HepG2 (cell line): ENCODE results near the gene GALR2. TPM values are rescaled to one million over a fixed set of nuclear protein-coding genes. Genes with fewer than 3 reads are reported as not detected.

ENCODE experiments used
- ATF6 ChIP-seq: sonication (generic); formaldehyde crosslinking; conservative IDR thresholded peaks from 2 replicates; pipeline ENCODE4 v1.4.0; 2020; ENCODE audit warnings: missing genetic modification reagents
- BHLHE40 ChIP-seq: IDR thresholded peaks from 2 replicates; pipeline ENCODE4 v1.6.1; 2011; ENCODE audit warnings: low read length, improper control_type of control experiment
- BRF2 ChIP-seq: sonication (generic); formaldehyde crosslinking; IDR thresholded peaks from 2 replicates; pipeline ENCODE4 v1.8.1; 2022; ENCODE audit warnings: mild to moderate bottlenecking, missing genetic modification reagents
- DNMT1 ChIP-seq: sonication (generic); formaldehyde crosslinking; IDR thresholded peaks from 2 replicates; pipeline ENCODE4 v1.5.1; 2020; ENCODE audit warnings: mild to moderate bottlenecking, missing genetic modification reagents
- FOXO1 ChIP-seq: sonication (generic); formaldehyde crosslinking; IDR thresholded peaks from 2 replicates; pipeline ENCODE4 v1.4.0; 2020; ENCODE audit warnings: missing genetic modification reagents
- NFKB2 ChIP-seq: sonication (generic); formaldehyde crosslinking; IDR thresholded peaks from 2 replicates; pipeline ENCODE4 v1.4.0; 2020; ENCODE audit warnings: missing genetic modification reagents, borderline replicate concordance
- PCBP2 ChIP-seq: fragments of 200-400 bp; formaldehyde crosslinking; optimal IDR thresholded peaks from 2 replicates; pipeline ENCODE3; 2018; ENCODE audit warnings: low read length, low read depth; ENCODE audit not compliant: poor library complexity, severe bottlenecking
- SCMH1 ChIP-seq: sonication (generic); formaldehyde crosslinking; IDR thresholded peaks from 2 replicates; pipeline ENCODE4 v1.9.0; 2021; ENCODE audit warnings: missing genetic modification reagents, mild to moderate bottlenecking, borderline replicate concordance
- SUZ12 ChIP-seq: fragments of 150-350 bp; IDR thresholded peaks from 2 replicates; pipeline ENCODE4 v1.6.1; 2014; ENCODE audit warnings: low read depth, low read length
- TBL1XR1 ChIP-seq: fragments of 150-350 bp; IDR thresholded peaks from 2 replicates; pipeline ENCODE4 v1.6.1; 2014; ENCODE audit warnings: borderline replicate concordance, low read length; ENCODE audit not compliant: partially characterized antibody
- TCF12 ChIP-seq, 2 experiments: fragments of 450-650 bp in 1 of 2; sonication (generic) in 1 of 2; formaldehyde crosslinking in 1 of 2; IDR thresholded peaks; 2 replicates each; pipeline versions ENCODE4 v1.6.1 to v1.8.0; 2017 to 2022; ENCODE audit warnings: antibody characterized with exemption in 1 of 2, mild to moderate bottlenecking in 1 of 2, missing genetic modification reagents in 1 of 2, moderate library complexity in 1 of 2
- U2AF2 ChIP-seq: fragments of 200-400 bp; formaldehyde crosslinking; IDR thresholded peaks from 2 replicates; pipeline ENCODE4 v1.6.1; 2017; ENCODE audit warnings: low read depth, mild to moderate bottlenecking, low read length
- ZFAT ChIP-seq: sonication (generic); formaldehyde crosslinking; conservative IDR thresholded peaks from 2 replicates; pipeline ENCODE4 v1.8.1; 2023; ENCODE audit warnings: missing genetic modification reagents, inconsistent platforms
- ZKSCAN1 ChIP-seq: fragments of 150-350 bp; IDR thresholded peaks from 2 replicates; pipeline ENCODE4 v1.6.1; 2014; ENCODE audit warnings: low read length
- ZNF24 ChIP-seq: fragments of 450-650 bp; IDR thresholded peaks from 2 replicates; pipeline ENCODE4 v1.6.1; 2017; ENCODE audit warnings: antibody characterized with exemption, mild to moderate bottlenecking
- ZNF580 ChIP-seq: IDR thresholded peaks from 2 replicates; pipeline ENCODE4 v1.6.1; 2016; ENCODE audit warnings: low read depth, borderline replicate concordance
- ZNF678 ChIP-seq: sonication (generic); formaldehyde crosslinking; IDR thresholded peaks from 2 replicates; pipeline ENCODE4 v1.4.0; 2020; ENCODE audit warnings: mild to moderate bottlenecking, missing genetic modification reagents
- ZNF75D ChIP-seq: sonication (generic); formaldehyde crosslinking; IDR thresholded peaks from 2 replicates; pipeline ENCODE4 v1.8.1; 2023; ENCODE audit warnings: missing genetic modification reagents, mild to moderate bottlenecking, borderline replicate concordance
- ZNF788 ChIP-seq: sonication (generic); formaldehyde crosslinking; IDR thresholded peaks from 2 replicates; pipeline ENCODE4 v1.5.0; 2020; ENCODE audit warnings: mild to moderate bottlenecking, missing genetic modification reagents, borderline replicate concordance
- ZSCAN9 ChIP-seq: IDR thresholded peaks from 2 replicates; pipeline ENCODE4 v1.6.1; 2016; ENCODE audit warnings: borderline replicate concordance
- polyA plus RNA-seq, 8 experiments: library from polyadenylated mRNA; depleted of rRNA in 3 of 8; stranded (reverse) in 7 of 8; unstranded in 1 of 8; fragments of >200 nt; fragmentation: Illumina TruSeq in 4 of 8; extraction: Trizol in 4 of 8; gene quantifications; 2 replicates each; pipeline versions ENCODE4 v1.2.1 to v1.2.3, GENCODE V29; 2011 to 2016; ENCODE audit warnings: low read depth in 4 of 8, missing spikeins in 1 of 8, mixed read lengths in 1 of 8; ENCODE audit not compliant: insufficient read depth in 1 of 8
- total RNA-seq, 5 experiments: library from RNA; depleted of rRNA; stranded (reverse); fragments of >200 nt; fragmentation: Illumina TruSeq; extraction: Trizol; gene quantifications; 2 replicates each; pipeline ENCODE4 v1.2.3, GENCODE V29; 2016; ENCODE audit warnings: low read depth in 1 of 5
- TF ChIP-seq, protein P1 (sequence below): sonication (generic); formaldehyde crosslinking; IDR thresholded peaks from 2 replicates; pipeline ENCODE4 v1.8.1; 2023; ENCODE audit warnings: missing genetic modification reagents, inconsistent platforms, borderline replicate concordance
- TF ChIP-seq, protein P2 (sequence below): sonication (generic); formaldehyde crosslinking; IDR thresholded peaks from 2 replicates; pipeline ENCODE4 v1.4.0; 2020; ENCODE audit warnings: mild to moderate bottlenecking, missing genetic modification reagents

Gene GALR2
- total and polyA plus RNA-seq, 2 of the 13 experiments (the other 11 are each of a cell fraction or from before 2014, with no cell fraction given): 0.48 to 0.58 TPM

DNA sequence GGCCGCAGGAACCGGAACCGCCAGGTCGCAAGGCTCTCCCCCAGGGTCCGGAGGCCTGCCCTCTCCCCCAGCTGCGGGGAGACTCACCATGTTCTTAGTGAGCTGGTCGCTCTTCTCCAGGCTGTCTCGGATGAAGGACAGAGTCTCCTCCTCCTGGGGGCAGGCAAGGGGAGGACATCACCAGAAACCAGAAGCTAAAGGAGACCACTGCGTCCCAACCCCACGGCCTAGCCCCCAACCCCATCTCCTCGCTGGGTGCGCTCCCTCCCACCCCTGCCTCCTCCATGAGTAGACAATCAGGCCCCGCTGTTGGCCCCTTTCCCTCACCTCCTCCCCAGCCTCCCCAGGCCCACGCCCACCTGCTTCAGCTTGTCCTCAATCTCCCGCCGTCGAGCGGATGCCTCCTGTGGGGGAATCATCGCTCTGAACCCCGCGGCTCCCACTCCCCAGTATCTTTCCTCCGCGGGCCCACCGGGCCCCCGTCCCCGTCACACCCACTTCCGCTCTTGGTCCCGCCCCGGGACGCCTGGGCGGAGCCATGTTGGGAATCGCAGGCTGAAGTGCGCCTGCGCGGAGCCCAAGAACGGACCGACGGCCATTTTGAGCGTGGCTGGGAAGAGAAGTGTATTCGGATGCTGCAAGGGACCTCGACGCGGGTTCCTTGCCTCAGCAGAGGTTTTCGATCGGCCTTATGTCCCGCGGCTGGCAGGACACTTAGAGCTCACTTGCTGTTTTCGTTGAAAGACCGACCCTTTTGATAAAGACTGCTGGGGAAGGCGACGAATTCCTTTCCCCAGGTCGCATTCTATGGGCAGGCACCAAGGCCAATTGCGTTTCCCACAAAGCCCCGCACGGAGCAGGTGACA lies 28.9 kb downstream of the GALR2 start, which contains the start of gene EXOC7 (continued):
- TF ChIP-seq ZNF580 (CRISPR knock-in tag) (no peak), BRF2 (CRISPR knock-in tag) (no peak), BHLHE40 (0 out of 2 replicates have a peak, but pooled peaks have one; percentile 14), ZSCAN9 (CRISPR knock-in tag) (no peak; the same call in 1 of the 2 replicates), TBL1XR1 (peak; percentile 28), ZNF788 (CRISPR knock-in tag) (peak; percentile 0; the same call in 1 of the 2 replicates), SUZ12 (no peak), ZNF678 (CRISPR knock-in tag) (no peak), NFKB2 (CRISPR knock-in tag) (peak; percentile 5; the same call in 1 of the 2 replicates), ZNF75D (CRISPR knock-in tag) (no peak), DNMT1 (CRISPR knock-in tag) (0 out of 2 replicates have a peak, but pooled peaks have one; percentile 29), SCMH1 (CRISPR knock-in tag) (no peak), ZNF24 (no peak), FOXO1 (CRISPR knock-in tag) (peak; percentile 62), U2AF2 (no peak), ZFAT (CRISPR knock-in tag) (no peak), ZKSCAN1 (no peak), ATF6 (0 out of 2 replicates have a peak, but pooled peaks have one; percentile 33), PCBP2 (no peak), TCF12 (IDR thresholded peaks at IDR 0.05) (no peak), TCF12 (CRISPR knock-in tag; IDR thresholded peaks at IDR 0.05) (0 out of 2 replicates have a peak, but pooled peaks have one; percentile 52)
- TF ChIP-seq, protein P1, sequence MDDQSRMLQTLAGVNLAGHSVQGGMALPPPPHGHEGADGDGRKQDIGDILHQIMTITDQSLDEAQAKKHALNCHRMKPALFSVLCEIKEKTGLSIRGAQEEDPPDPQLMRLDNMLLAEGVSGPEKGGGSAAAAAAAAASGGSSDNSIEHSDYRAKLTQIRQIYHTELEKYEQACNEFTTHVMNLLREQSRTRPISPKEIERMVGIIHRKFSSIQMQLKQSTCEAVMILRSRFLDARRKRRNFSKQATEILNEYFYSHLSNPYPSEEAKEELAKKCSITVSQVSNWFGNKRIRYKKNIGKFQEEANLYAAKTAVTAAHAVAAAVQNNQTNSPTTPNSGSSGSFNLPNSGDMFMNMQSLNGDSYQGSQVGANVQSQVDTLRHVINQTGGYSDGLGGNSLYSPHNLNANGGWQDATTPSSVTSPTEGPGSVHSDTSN (CRISPR knock-in tag): no peak
- TF ChIP-seq, protein P2, sequence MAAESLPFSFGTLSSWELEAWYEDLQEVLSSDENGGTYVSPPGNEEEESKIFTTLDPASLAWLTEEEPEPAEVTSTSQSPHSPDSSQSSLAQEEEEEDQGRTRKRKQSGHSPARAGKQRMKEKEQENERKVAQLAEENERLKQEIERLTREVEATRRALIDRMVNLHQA (CRISPR knock-in tag): no peak
